Measurements from ENCODE around the gene GMNN. TPM values are rescaled to one million over a fixed set of nuclear protein-coding genes. Genes with fewer than 3 reads are reported as not detected.
"Not testable (repeated sequence)": the region's sequence is repeated elsewhere in the genome, so short reads cannot be mapped to it uniquely, and the experiment has no call there.

GMNN gene
- total RNA-seq (10 to 100 TPM in 2 of 5 donors, 1 to 10 TPM in 3; 5.7 to 12.3 (median 6.1) TPM), total RNA-seq (1.8 to 61.8 (median 6.1) reads per million in 29 experiments)
- total RNA-seq (2013): 8.7 TPM

- no peaks in the 10 kb centered on the region for H3K9me3 Mint-ChIP-seq
- H3K36me3 Mint-ChIP-seq: peaks cover 4% of the 10 kb centered on the region
- POLR2A ChIA-PET: interaction anchor here in 1 of 2 donors (0.5 to 1.0 kb wide), 3 partner anchors 56 to 287 kb away, joined by 3 to 5 read pairs (median 4); no protein-coding TSS in a partner anchor
- H3K4me3 Mint-ChIP-seq: peak within 1 kb of the TSS; percentile 97 to 98 (median 98)
- no peaks in the 10 kb centered on the region for H3K27me3 Mint-ChIP-seq
- Histone ChIP-seq H3K27me3 (replicated peaks in 1 of 2; ENCODE audit: control insufficient read depth in 2 of 2, extremely low read depth in 1 of 2, insufficient read depth in 2 of 2, low read length in 1 of 2) (no peaks in the 10 kb centered on the region), H3K27ac (ENCODE audit: low read length) (peak within 1 kb of the TSS; percentile 92), H3K9me3 (no peaks in the 10 kb centered on the region), H3K4me1 (ENCODE audit: control insufficient read depth in 1 of 2, extremely low read depth in 1 of 2, insufficient read depth in 2 of 2, low read length in 2 of 2) (peaks cover 11 to 15% of the 10 kb centered on the region in 2 experiments), H3K4me3 (ENCODE audit: control insufficient read depth in 1 of 2, extremely low read depth in 1 of 2, low read length in 1 of 2) (peak within 1 kb of the TSS; percentile 92 to 98), H3K36me3 (ENCODE audit: control insufficient read depth in 2 of 2, extremely low read depth in 1 of 2, insufficient read depth in 1 of 2, low read length in 1 of 2) (no peaks in the 10 kb centered on the region)
- peak within 1 kb of the TSS; percentile 94 to 96 for H3K27ac Mint-ChIP-seq
- under 1% methylated on average over 73 of the region's 75 CpGs for WGBS (ENCODE audit: insufficient coverage)
- ATAC-seq (replicated peaks in 1 of 4): peak; percentile 92 to 96 (median 94)
- CTCF ChIA-PET: interaction anchor here (0.5 to 1.3 kb wide), 2 partner anchors 137 to 159 kb away, joined by 4 read pairs; no protein-coding TSS in a partner anchor
- peak; percentile 91 to 99 (median 97) for DNase-seq
- H3K4me1 Mint-ChIP-seq: peaks cover 24 to 31% (median 30%) of the 10 kb centered on the region in 3 donors
Measured at GRCh38 chr6:24774696-24775519, at the start of gene GMNN. Gene GMNN, plus strand, starts transcription at chr6:24774937. Its CDS starts 2,310 bp downstream, at chr6:24777247.

GRCh38 chr6:24730653-24731052 is 44.1 kb upstream of the GMNN start:
- H3K9me3 ChIP-seq; H3K4me1 ChIP-seq (ENCODE audit: control insufficient read depth in 1 of 2, extremely low read depth in 1 of 2, insufficient read depth in 2 of 2, low read length in 2 of 2); H3K27me3 ChIP-seq (replicated peaks in 1 of 2; ENCODE audit: control insufficient read depth in 2 of 2, extremely low read depth in 1 of 2, insufficient read depth in 2 of 2, low read length in 1 of 2); H3K27ac ChIP-seq (ENCODE audit: low read length); H3K36me3 ChIP-seq (ENCODE audit: control insufficient read depth in 2 of 2, extremely low read depth in 1 of 2, insufficient read depth in 1 of 2, low read length in 1 of 2); ATAC-seq (replicated peaks in 1 of 4); CTCF ChIA-PET; DNase-seq; H3K27ac Mint-ChIP-seq; H3K4me3 ChIP-seq (ENCODE audit: control insufficient read depth in 1 of 2, extremely low read depth in 1 of 2, low read length in 1 of 2); H3K4me1 Mint-ChIP-seq; H3K36me3 Mint-ChIP-seq; H3K4me3 Mint-ChIP-seq: not testable (repeated sequence)
- Mint-ChIP-seq H3K9me3 (peaks cover 9 to 20% (median 10%) of the 10 kb centered on the region in 3 donors), H3K27me3 (peaks cover 4 to 18% of the 10 kb centered on the region in 2 donors)
- POLR2A ChIA-PET: interaction anchor here in 1 of 2 donors (0.6 kb wide), 2 partner anchors 12 to 573 kb away, joined by 3 to 4 read pairs; no protein-coding TSS in a partner anchor
- WGBS (ENCODE audit: insufficient coverage): 100% methylated on average over 2 of the region's 3 CpGs

- DNase-seq; CTCF ChIA-PET; H3K36me3 Mint-ChIP-seq; H3K9me3 ChIP-seq; H3K4me1 ChIP-seq (ENCODE audit: control insufficient read depth in 1 of 2, extremely low read depth in 1 of 2, insufficient read depth in 2 of 2, low read length in 2 of 2); H3K27me3 ChIP-seq (replicated peaks in 1 of 2; ENCODE audit: control insufficient read depth in 2 of 2, extremely low read depth in 1 of 2, insufficient read depth in 2 of 2, low read length in 1 of 2); H3K27ac ChIP-seq (ENCODE audit: low read length); H3K4me3 Mint-ChIP-seq; H3K36me3 ChIP-seq (ENCODE audit: control insufficient read depth in 2 of 2, extremely low read depth in 1 of 2, insufficient read depth in 1 of 2, low read length in 1 of 2); ATAC-seq (replicated peaks in 1 of 4); H3K4me1 Mint-ChIP-seq; H3K27ac Mint-ChIP-seq; POLR2A ChIA-PET; H3K4me3 ChIP-seq (ENCODE audit: control insufficient read depth in 1 of 2, extremely low read depth in 1 of 2, low read length in 1 of 2): not testable (repeated sequence)
- 70% methylated on average over 6 of the region's 6 CpGs for WGBS (ENCODE audit: insufficient coverage)
- Mint-ChIP-seq H3K9me3 (peaks cover 9 to 20% (median 10%) of the 10 kb centered on the region in 3 donors), H3K27me3 (peaks cover 8 to 18% of the 10 kb centered on the region in 2 donors)
Measured at GRCh38 chr6:24731456-24732134, 43.1 kb upstream of the GMNN start.

GRCh38 chr6:24734166-24734565 is 40.6 kb upstream of the GMNN start:
- no CpG with 5 or more reads among the region's 1 CpG for WGBS (ENCODE audit: insufficient coverage)
- Histone ChIP-seq H3K4me3 (ENCODE audit: control insufficient read depth in 1 of 2, extremely low read depth in 1 of 2, low read length in 1 of 2) (no peak overlapping the region), H3K4me1 (ENCODE audit: control insufficient read depth in 1 of 2, extremely low read depth in 1 of 2, insufficient read depth in 2 of 2, low read length in 2 of 2) (no peaks in the 10 kb centered on the region), H3K9me3 (no peaks in the 10 kb centered on the region), H3K27ac (ENCODE audit: low read length) (no peak overlapping the region), H3K27me3 (replicated peaks in 1 of 2; ENCODE audit: control insufficient read depth in 2 of 2, extremely low read depth in 1 of 2, insufficient read depth in 2 of 2, low read length in 1 of 2) (peaks cover 0 to 7% of the 10 kb centered on the region in 2 experiments), H3K36me3 (ENCODE audit: control insufficient read depth in 2 of 2, extremely low read depth in 1 of 2, insufficient read depth in 1 of 2, low read length in 1 of 2) (no peaks in the 10 kb centered on the region)
- ATAC-seq (replicated peaks in 1 of 4) (no peak), DNase-seq (no peak)
- Mint-ChIP-seq H3K4me3 (no peak overlapping the region), H3K9me3 (peaks cover 6 to 20% (median 10%) of the 10 kb centered on the region in 3 donors), H3K27ac (no peak overlapping the region), H3K27me3 (peaks cover 4 to 5% of the 10 kb centered on the region in 2 donors), H3K36me3 (peaks cover 6% of the 10 kb centered on the region), H3K4me1 (peaks cover 0 to 5% (median 0%) of the 10 kb centered on the region in 3 donors)
- ChIA-PET POLR2A (no interaction called here), CTCF (no interaction called here)

GRCh38 chr6:24734710-24735109 is 40.0 kb upstream of the GMNN start:
- H3K4me3 ChIP-seq (ENCODE audit: control insufficient read depth in 1 of 2, extremely low read depth in 1 of 2, low read length in 1 of 2); H3K27ac Mint-ChIP-seq; CTCF ChIA-PET; H3K4me1 ChIP-seq (ENCODE audit: control insufficient read depth in 1 of 2, extremely low read depth in 1 of 2, insufficient read depth in 2 of 2, low read length in 2 of 2); H3K27ac ChIP-seq (ENCODE audit: low read length); H3K36me3 ChIP-seq (ENCODE audit: control insufficient read depth in 2 of 2, extremely low read depth in 1 of 2, insufficient read depth in 1 of 2, low read length in 1 of 2); H3K36me3 Mint-ChIP-seq; H3K4me3 Mint-ChIP-seq; H3K9me3 ChIP-seq; H3K4me1 Mint-ChIP-seq; DNase-seq; H3K27me3 Mint-ChIP-seq; H3K27me3 ChIP-seq (replicated peaks in 1 of 2; ENCODE audit: control insufficient read depth in 2 of 2, extremely low read depth in 1 of 2, insufficient read depth in 2 of 2, low read length in 1 of 2); ATAC-seq (replicated peaks in 1 of 4): not testable (repeated sequence)
- POLR2A ChIA-PET: interaction anchor here in 1 of 2 donors (0.7 kb wide), 1 partner anchor 10 kb away, joined by 4 read pairs; no protein-coding TSS in a partner anchor
- 93% methylated on average over 2 of the region's 4 CpGs for WGBS (ENCODE audit: insufficient coverage)
- H3K9me3 Mint-ChIP-seq: peaks cover 6 to 19% (median 10%) of the 10 kb centered on the region in 3 donors

- Histone ChIP-seq H3K27me3 (replicated peaks in 1 of 2; ENCODE audit: control insufficient read depth in 2 of 2, extremely low read depth in 1 of 2, insufficient read depth in 2 of 2, low read length in 1 of 2) (no peaks in the 10 kb centered on the region), H3K4me1 (ENCODE audit: control insufficient read depth in 1 of 2, extremely low read depth in 1 of 2, insufficient read depth in 2 of 2, low read length in 2 of 2) (no peaks in the 10 kb centered on the region), H3K9me3 (no peaks in the 10 kb centered on the region), H3K4me3 (ENCODE audit: control insufficient read depth in 1 of 2, extremely low read depth in 1 of 2, low read length in 1 of 2) (no peak overlapping the region), H3K27ac (ENCODE audit: low read length) (no peak overlapping the region), H3K36me3 (ENCODE audit: control insufficient read depth in 2 of 2, extremely low read depth in 1 of 2, insufficient read depth in 1 of 2, low read length in 1 of 2) (no peaks in the 10 kb centered on the region)
- no peak for DNase-seq
- Mint-ChIP-seq H3K27ac (no peak overlapping the region), H3K27me3 (peaks cover 2 to 4% of the 10 kb centered on the region in 2 donors), H3K9me3 (no peaks in the 10 kb centered on the region), H3K36me3 (no peaks in the 10 kb centered on the region), H3K4me3 (no peak overlapping the region), H3K4me1 (peaks cover 0 to 12% (median 8%) of the 10 kb centered on the region in 3 donors)
- POLR2A ChIA-PET: no interaction called here
- CTCF ChIA-PET: interaction anchor here in 1 of 2 donors (0.6 kb wide), 1 partner anchor 195 kb away, joined by 7 read pairs; no protein-coding TSS in a partner anchor
- no peak for ATAC-seq (replicated peaks in 1 of 4)
- no CpG with 5 or more reads among the region's 3 CpGs for WGBS (ENCODE audit: insufficient coverage)
Measured at GRCh38 chr6:24738741-24739140, 36.0 kb upstream of the GMNN start.
